Testis (tissue), 2 donors: Measurements from ENCODE around the gene WNT6.

Experiments used
- CTCF ChIP-seq, 3 experiments: fragments of 450-650 bp in 2 of 3; fragments of 200-600 bp in 1 of 3; sonication (generic) in 1 of 3; IDR thresholded peaks; one replicate each; pipeline ENCODE4 v1.5.1; 2016 to 2019; ENCODE audit warnings: antibody characterized with exemption in 3 of 3, mild to moderate bottlenecking in 2 of 3, moderate library complexity in 1 of 3
- POLR2A ChIP-seq: fragments of 450-650 bp; IDR thresholded peaks from one replicate; pipeline ENCODE4 v1.6.1; 2017; ENCODE audit warnings: antibody characterized with exemption, mild to moderate bottlenecking, moderate library complexity

- TF ChIP-seq CTCF (IDR thresholded peaks at IDR 0.05) (peak; percentile 69 to 73 (median 70)), POLR2A (no peak)
Measured at GRCh38 chr2:218852911-218853667, 6.5 kb upstream of the WNT6 start.
